Stomach (tissue), 4 donors: ENCODE results near the gene NMRAL1.

Experiments used
- CTCF ChIP-seq, 7 experiments: fragments of 450-650 bp in 4 of 7; fragments of 200-600 bp in 3 of 7; sonication (generic) in 3 of 7; IDR thresholded peaks; one replicate each; pipeline ENCODE4 v1.5.1; 2016 to 2019; ENCODE audit warnings: antibody characterized with exemption in 7 of 7, control low read depth in 2 of 7, mild to moderate bottlenecking in 1 of 7
- POLR2A ChIP-seq, 4 donors: fragments of 450-650 bp; IDR thresholded peaks; one replicate each; pipeline ENCODE4 v1.6.1; 2016; ENCODE audit warnings: antibody characterized with exemption in 4 of 4, control low read depth in 2 of 4, mild to moderate bottlenecking in 1 of 4, moderate library complexity in 1 of 4
- POLR2AphosphoS5 ChIP-seq, 3 donors: sonication (generic); formaldehyde crosslinking; IDR thresholded peaks; one replicate each; pipeline ENCODE4 v1.6.1; 2016; ENCODE audit warnings: antibody characterized with exemption in 3 of 3

GRCh38 chr16:4463522-4464163 is 10.8 kb downstream of the NMRAL1 start:
- TF ChIP-seq POLR2A (IDR thresholded peaks at IDR 0.05) (no peak), CTCF (IDR thresholded peaks at IDR 0.05) (no peak), POLR2AphosphoS5 (IDR thresholded peaks at IDR 0.05) (no peak)
